Measurements from ENCODE around the gene INHBC. TPM values are rescaled to one million over a fixed set of nuclear protein-coding genes. Genes with fewer than 3 reads are reported as not detected.
A peak's percentile ranks its signal among the peaks of the same experiment; 100 is the strongest.
"Not testable (repeated sequence)": the region's sequence is repeated elsewhere in the genome, so short reads cannot be mapped to it uniquely, and the experiment has no call there.

Gene INHBC
- total and polyA plus RNA-seq, 5 donors from 2014 or later, result 0.21 TPM; not detected in 4

GRCh38 chr12:57415088-57415487, 19.5 kb upstream of the INHBC start:
- H3K36me3 ChIP-seq (ENCODE audit: control insufficient read depth, insufficient read depth, low read length), result peaks cover 10% of the 10 kb centered on the region
- Mint-ChIP-seq H3K27me3 (no peaks in the 10 kb centered on the region), H3K4me1 (peaks cover 31 to 68% (median 44%) of the 10 kb centered on the region in 4 donors), H3K9me3 (no peaks in the 10 kb centered on the region), H3K27ac (peak overlapping the region in 2 of 3 donors; percentile 54 to 77), H3K36me3 (peaks cover 5% of the 10 kb centered on the region), H3K4me3 (peak overlapping the region in 1 of 4 donors; percentile 9)
- no peak overlapping the region for H3K4me3 ChIP-seq (ENCODE audit: low read depth, low read length)
- no peaks in the 10 kb centered on the region for H3K9me3 ChIP-seq (ENCODE audit: control insufficient read depth in 2 of 2, low read length in 2 of 2)
- ATAC-seq (ENCODE audit: low read depth in 2 of 2) (no peak), DNase-seq (no peak)
- no peak overlapping the region for H3K27ac ChIP-seq (ENCODE audit: insufficient read depth, low read length, poor library complexity, severe bottlenecking)
- no peaks in the 10 kb centered on the region for H3K27me3 ChIP-seq (ENCODE audit: control insufficient read depth, insufficient read depth, low read length)
- H3K4me1 ChIP-seq (ENCODE audit: control insufficient read depth, insufficient read depth, low read length, poor library complexity, severe bottlenecking), result peaks cover 4% of the 10 kb centered on the region

GRCh38 chr12:57416039-57416996, 18.3 kb upstream of the INHBC start:
- no peaks in the 10 kb centered on the region for H3K27me3 Mint-ChIP-seq
- H3K36me3 Mint-ChIP-seq, result peaks cover 8% of the 10 kb centered on the region
- no peak overlapping the region for H3K4me3 Mint-ChIP-seq
- H3K27ac Mint-ChIP-seq, result peak overlapping the region in 1 of 3 donors; percentile 24
- Histone ChIP-seq H3K27me3 (ENCODE audit: control insufficient read depth, insufficient read depth, low read length) (no peaks in the 10 kb centered on the region), H3K36me3 (ENCODE audit: control insufficient read depth, insufficient read depth, low read length) (peaks cover 11% of the 10 kb centered on the region), H3K27ac (ENCODE audit: insufficient read depth, low read length, poor library complexity, severe bottlenecking) (no peak overlapping the region), H3K4me1 (ENCODE audit: control insufficient read depth, insufficient read depth, low read length, poor library complexity, severe bottlenecking) (peaks cover 1% of the 10 kb centered on the region), H3K4me3 (ENCODE audit: low read depth, low read length) (no peak overlapping the region), H3K9me3 (ENCODE audit: control insufficient read depth in 2 of 2, low read length in 2 of 2) (no peaks in the 10 kb centered on the region)
- DNase-seq (no peak), ATAC-seq (ENCODE audit: low read depth in 2 of 2) (no peak)
- no peaks in the 10 kb centered on the region for H3K9me3 Mint-ChIP-seq
- H3K4me1 Mint-ChIP-seq, result peaks cover 28 to 65% (median 41%) of the 10 kb centered on the region in 4 donors

GRCh38 chr12:57418255-57418654, 16.3 kb upstream of the INHBC start:
- H3K4me1 Mint-ChIP-seq, result peaks cover 23 to 51% (median 32%) of the 10 kb centered on the region in 4 donors
- H3K4me3 ChIP-seq (ENCODE audit: low read depth, low read length), result no peak overlapping the region
- H3K9me3 ChIP-seq (ENCODE audit: control insufficient read depth in 2 of 2, low read length in 2 of 2), result no peaks in the 10 kb centered on the region
- ATAC-seq (ENCODE audit: low read depth in 2 of 2), result no peak
- no peaks in the 10 kb centered on the region for H3K27me3 Mint-ChIP-seq
- H3K36me3 ChIP-seq (ENCODE audit: control insufficient read depth, insufficient read depth, low read length), result peaks cover 18% of the 10 kb centered on the region
- H3K27ac ChIP-seq (ENCODE audit: insufficient read depth, low read length, poor library complexity, severe bottlenecking), result no peak overlapping the region
- H3K4me3 Mint-ChIP-seq, result no peak overlapping the region
- H3K27me3 ChIP-seq (ENCODE audit: control insufficient read depth, insufficient read depth, low read length), result no peaks in the 10 kb centered on the region
- peaks cover 18% of the 10 kb centered on the region for H3K36me3 Mint-ChIP-seq
- peak overlapping the region; percentile 5 to 81 (median 52) for H3K27ac Mint-ChIP-seq
- no peaks in the 10 kb centered on the region for H3K4me1 ChIP-seq (ENCODE audit: control insufficient read depth, insufficient read depth, low read length, poor library complexity, severe bottlenecking)
- H3K9me3 Mint-ChIP-seq, result no peaks in the 10 kb centered on the region
- no peak for DNase-seq

- Mint-ChIP-seq H3K4me3 (no peak overlapping the region), H3K27ac (peak overlapping the region; percentile 6 to 43 (median 37)), H3K4me1 (peaks cover 23 to 51% (median 35%) of the 10 kb centered on the region in 4 donors), H3K9me3 (no peaks in the 10 kb centered on the region), H3K27me3 (no peaks in the 10 kb centered on the region), H3K36me3 (peaks cover 21% of the 10 kb centered on the region)
- no peak overlapping the region for H3K27ac ChIP-seq (ENCODE audit: insufficient read depth, low read length, poor library complexity, severe bottlenecking)
- H3K9me3 ChIP-seq (ENCODE audit: control insufficient read depth in 2 of 2, low read length in 2 of 2), result no peaks in the 10 kb centered on the region
- no peaks in the 10 kb centered on the region for H3K4me1 ChIP-seq (ENCODE audit: control insufficient read depth, insufficient read depth, low read length, poor library complexity, severe bottlenecking)
- H3K27me3 ChIP-seq (ENCODE audit: control insufficient read depth, insufficient read depth, low read length), result no peaks in the 10 kb centered on the region
- H3K4me3 ChIP-seq (ENCODE audit: low read depth, low read length), result no peak overlapping the region
- ATAC-seq (ENCODE audit: low read depth in 2 of 2), result no peak
- DNase-seq, result no peak
- peaks cover 18% of the 10 kb centered on the region for H3K36me3 ChIP-seq (ENCODE audit: control insufficient read depth, insufficient read depth, low read length)
These were observed 15.1 kb upstream of the INHBC start for GRCh38 chr12:57419495-57419894.

GRCh38 chr12:57420482-57420881, 14.1 kb upstream of the INHBC start:
- no peak for DNase-seq
- no peak for ATAC-seq (ENCODE audit: low read depth in 2 of 2)
- Mint-ChIP-seq H3K4me3 (no peak overlapping the region), H3K9me3 (no peaks in the 10 kb centered on the region), H3K36me3 (peaks cover 21% of the 10 kb centered on the region), H3K27me3 (no peaks in the 10 kb centered on the region), H3K4me1 (peaks cover 17 to 48% (median 35%) of the 10 kb centered on the region in 4 donors), H3K27ac (peak overlapping the region in 1 of 3 donors; percentile 39)
- H3K27ac ChIP-seq (ENCODE audit: insufficient read depth, low read length, poor library complexity, severe bottlenecking), result no peak overlapping the region
- no peak overlapping the region for H3K4me3 ChIP-seq (ENCODE audit: low read depth, low read length)
- no peaks in the 10 kb centered on the region for H3K4me1 ChIP-seq (ENCODE audit: control insufficient read depth, insufficient read depth, low read length, poor library complexity, severe bottlenecking)
- H3K36me3 ChIP-seq (ENCODE audit: control insufficient read depth, insufficient read depth, low read length), result peaks cover 18% of the 10 kb centered on the region
- H3K27me3 ChIP-seq (ENCODE audit: control insufficient read depth, insufficient read depth, low read length), result no peaks in the 10 kb centered on the region
- no peaks in the 10 kb centered on the region for H3K9me3 ChIP-seq (ENCODE audit: control insufficient read depth in 2 of 2, low read length in 2 of 2)

GRCh38 chr12:57426948-57427347, 7.6 kb upstream of the INHBC start:
- Histone ChIP-seq H3K4me1 (ENCODE audit: control insufficient read depth, insufficient read depth, low read length, poor library complexity, severe bottlenecking) (peaks cover 23% of the 10 kb centered on the region), H3K36me3 (ENCODE audit: control insufficient read depth, insufficient read depth, low read length) (peaks cover 12% of the 10 kb centered on the region)
- DNase-seq; H3K27ac ChIP-seq (ENCODE audit: insufficient read depth, low read length, poor library complexity, severe bottlenecking); H3K4me3 ChIP-seq (ENCODE audit: low read depth, low read length); H3K9me3 Mint-ChIP-seq; ATAC-seq (ENCODE audit: low read depth in 2 of 2); H3K27me3 ChIP-seq (ENCODE audit: control insufficient read depth, insufficient read depth, low read length); H3K9me3 ChIP-seq (ENCODE audit: control insufficient read depth in 2 of 2, low read length in 2 of 2): not testable (repeated sequence)
- Mint-ChIP-seq H3K27me3 (peaks cover 11% of the 10 kb centered on the region), H3K27ac (peak overlapping the region in 1 of 3 donors; percentile 6), H3K4me3 (peak overlapping the region in 1 of 4 donors; percentile 31), H3K36me3 (peaks cover 18% of the 10 kb centered on the region), H3K4me1 (peaks cover 13 to 58% (median 39%) of the 10 kb centered on the region in 4 donors)

- peak overlapping the region; percentile 96 for H3K27ac ChIP-seq (ENCODE audit: insufficient read depth, low read length, poor library complexity, severe bottlenecking)
These were observed 5.6 kb upstream of the INHBC start for GRCh38 chr12:57428965-57429364.

More at GRCh38 chr12:57428965-57429364, 5.6 kb upstream of the INHBC start:
- H3K27me3 ChIP-seq (ENCODE audit: control insufficient read depth, insufficient read depth, low read length), result no peaks in the 10 kb centered on the region
- Mint-ChIP-seq H3K9me3 (peaks cover 0 to 1% (median 0%) of the 10 kb centered on the region in 7 donors), H3K27me3 (peaks cover 11% of the 10 kb centered on the region), H3K36me3 (peaks cover 8% of the 10 kb centered on the region), H3K4me3 (peak overlapping the region; percentile 90 to 100 (median 95)), H3K4me1 (peaks cover 13 to 59% (median 39%) of the 10 kb centered on the region in 4 donors), H3K27ac (peak overlapping the region; percentile 68 to 99 (median 99))
- H3K4me1 ChIP-seq (ENCODE audit: control insufficient read depth, insufficient read depth, low read length, poor library complexity, severe bottlenecking), result peaks cover 23% of the 10 kb centered on the region
- DNase-seq (no peak), ATAC-seq (ENCODE audit: low read depth in 2 of 2) (no peak)
- no peaks in the 10 kb centered on the region for H3K9me3 ChIP-seq (ENCODE audit: control insufficient read depth in 2 of 2, low read length in 2 of 2)
- peak overlapping the region; percentile 89 for H3K4me3 ChIP-seq (ENCODE audit: low read depth, low read length)
- H3K36me3 ChIP-seq (ENCODE audit: control insufficient read depth, insufficient read depth, low read length), result peaks cover 3% of the 10 kb centered on the region
